T-helper 2 cell (primary cell): ENCODE data around the gene RCOR2.

Experiments used
- DNase-seq, 5 experiments: peaks; one replicate each; pipeline versions ENCODE4 v3.0.0 to v3.0.0-alpha.2; 2012 to 2022

The RCOR2 gene

DNA sequence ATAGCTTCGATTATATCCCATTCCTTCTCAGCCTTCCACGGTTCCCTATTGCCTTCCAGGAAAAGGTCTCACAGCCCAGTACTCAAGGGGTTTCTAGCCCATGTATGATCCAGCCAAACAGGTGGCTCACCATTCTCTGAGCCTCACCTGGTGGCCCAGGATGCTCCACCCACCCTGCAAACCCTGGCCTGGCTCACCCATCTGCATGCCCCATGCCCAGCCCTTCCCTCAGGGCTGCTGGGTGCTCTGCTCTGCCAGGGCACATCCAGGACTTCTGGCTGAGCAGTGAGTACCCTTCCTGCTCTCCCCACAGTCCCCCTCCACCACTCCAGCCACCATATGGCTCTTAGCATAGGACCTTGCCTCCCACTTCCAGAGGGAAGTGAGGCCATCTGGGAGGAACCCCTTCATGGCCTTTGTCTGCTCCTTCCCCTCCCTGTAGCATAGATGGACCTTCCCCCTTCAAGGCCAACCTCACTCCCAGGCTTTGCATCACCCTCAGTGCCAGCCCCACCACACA is 5.8 kb upstream of the RCOR2 start:
- DNase-seq = no peak

DNA sequence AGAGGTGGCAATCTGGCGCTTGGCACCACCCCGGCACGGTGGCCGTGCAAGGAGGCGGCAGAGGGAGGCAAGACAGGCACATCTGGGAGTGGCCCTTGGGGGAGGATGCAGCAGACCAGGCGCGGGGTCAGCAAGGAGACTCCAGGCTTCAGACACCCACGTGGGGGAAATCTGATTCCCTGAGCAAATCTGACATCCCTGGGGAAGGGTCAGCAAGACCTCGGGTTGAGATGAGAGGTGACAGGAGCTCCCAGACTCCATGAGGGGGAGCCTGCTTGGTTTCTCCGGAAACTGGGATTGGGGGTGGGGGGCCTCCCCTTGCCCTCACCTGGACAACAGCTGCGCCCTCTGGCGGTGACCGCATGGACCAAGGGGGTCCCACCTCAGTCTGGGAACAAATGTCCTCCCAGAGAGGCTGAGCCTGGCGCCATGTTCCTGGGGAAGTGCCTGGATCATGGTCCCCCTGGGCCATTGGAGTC is 4.0 kb upstream of the RCOR2 start:
- no peak for DNase-seq

DNA sequence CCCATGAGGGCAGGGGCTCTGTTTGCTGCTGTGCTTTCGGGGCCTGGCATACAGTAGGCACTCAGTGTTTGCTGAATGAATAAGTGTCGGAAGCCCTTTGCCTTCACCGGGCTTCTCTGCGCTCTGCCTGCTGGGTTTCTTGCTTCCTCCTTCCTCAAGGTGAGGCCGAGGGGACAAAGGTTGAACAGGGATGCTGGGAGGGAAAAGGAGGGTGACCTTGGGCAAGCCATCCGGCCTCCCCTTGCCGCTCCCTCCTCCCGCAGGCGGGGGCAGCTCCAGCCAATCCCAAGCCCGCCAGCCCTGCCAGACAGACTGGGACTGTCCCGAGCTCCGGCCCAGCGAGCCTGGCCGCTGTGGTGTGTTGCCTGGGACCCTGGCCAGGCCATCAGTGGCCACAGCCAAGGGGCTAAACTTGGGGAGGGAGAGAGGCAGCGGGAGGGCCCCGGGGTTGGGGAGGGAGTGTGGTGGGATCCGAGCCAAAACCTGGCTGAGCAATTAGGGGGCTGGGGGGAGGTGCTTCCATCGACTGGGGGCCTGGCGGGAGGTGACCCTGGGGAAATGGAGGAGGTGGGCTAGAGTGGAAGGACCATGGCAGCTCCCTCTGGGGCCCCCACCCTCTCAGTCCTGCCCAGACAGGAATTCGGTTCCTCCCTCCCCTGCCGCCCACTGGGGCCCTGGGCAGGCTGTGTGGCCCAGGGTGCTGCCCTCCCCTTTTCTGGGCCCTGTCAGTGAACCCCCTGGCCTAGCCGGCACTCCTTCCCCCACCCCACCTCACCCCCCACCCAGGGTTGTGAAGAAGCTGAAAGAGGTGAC is 3.4 kb upstream of the RCOR2 start:
- no peak for DNase-seq

DNA sequence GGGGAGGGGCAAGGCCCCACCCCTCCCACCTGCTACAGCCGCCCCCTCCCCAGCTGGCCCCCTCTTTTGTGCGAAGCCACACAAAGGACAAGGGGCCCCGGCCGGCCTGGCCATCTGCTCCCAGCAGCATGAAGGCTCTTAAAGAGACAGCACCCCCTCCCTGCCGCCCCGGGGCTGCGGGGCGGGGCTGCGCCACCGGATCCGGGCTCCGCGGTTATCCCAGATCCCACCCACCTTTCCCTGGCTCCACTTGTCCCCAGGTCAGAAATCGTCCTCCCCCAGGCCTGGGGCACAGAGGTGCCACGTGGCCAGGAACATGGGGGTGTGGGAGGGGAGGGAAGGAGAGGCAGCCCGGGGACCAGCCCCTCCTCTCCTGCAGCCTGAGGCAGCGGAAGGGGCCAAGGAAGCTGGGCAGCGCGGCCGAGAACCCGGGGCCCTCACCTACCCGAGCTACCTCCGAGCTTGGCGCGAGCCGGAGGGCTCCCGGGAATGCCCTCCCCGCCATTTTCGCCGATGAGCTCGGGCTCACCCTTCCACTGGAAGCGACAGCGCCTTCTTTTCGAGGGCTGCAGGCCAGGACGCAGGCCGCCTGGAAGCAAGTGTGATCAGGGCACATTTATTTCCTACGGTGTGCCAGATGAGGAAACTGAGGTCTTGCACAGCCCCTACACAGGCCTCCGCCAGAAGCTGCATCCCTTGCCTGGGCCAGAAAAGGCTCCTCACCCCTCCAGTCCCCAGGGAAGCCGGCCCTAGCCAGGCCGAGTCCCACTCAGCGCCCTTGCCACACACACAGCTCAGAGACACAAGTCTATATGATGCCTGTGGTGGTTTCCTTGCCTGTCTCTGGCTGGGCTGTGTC is 2.5 kb upstream of the RCOR2 start:
- no peak for DNase-seq

DNA sequence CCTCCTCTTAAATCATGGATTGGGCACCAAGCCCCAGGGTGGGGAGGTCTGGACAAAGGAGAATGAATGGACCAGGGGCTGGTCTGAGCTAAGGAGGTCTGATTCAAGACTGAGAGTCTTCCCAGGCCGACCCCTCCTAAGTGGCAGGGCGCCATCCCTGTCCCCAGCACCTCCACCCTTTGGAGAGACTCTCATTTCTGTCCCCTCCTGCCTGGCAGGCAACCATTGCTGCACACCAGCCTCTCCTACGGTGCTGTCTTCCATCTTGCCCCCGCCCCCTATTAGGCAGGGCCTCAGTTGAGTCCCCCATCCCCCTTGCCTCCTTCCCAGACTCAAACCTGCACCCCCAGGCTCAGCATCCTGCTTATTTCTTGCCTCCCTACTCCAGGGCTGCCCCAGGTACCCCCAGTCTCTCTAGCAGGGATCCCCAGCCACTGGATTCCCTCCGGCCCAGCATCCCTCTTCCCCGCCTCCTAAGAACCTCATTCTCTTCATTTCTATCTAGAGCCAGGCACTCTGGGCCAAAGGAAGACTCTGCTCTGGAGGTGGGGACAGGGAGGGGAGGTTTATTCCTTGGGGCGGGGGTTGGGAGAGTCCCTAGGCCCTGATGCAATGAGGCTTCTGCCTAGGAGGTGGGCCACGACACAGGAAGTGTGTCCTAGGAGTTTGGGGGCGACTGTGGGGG is 1.7 kb upstream of the RCOR2 start:
- DNase-seq = no peak

DNA sequence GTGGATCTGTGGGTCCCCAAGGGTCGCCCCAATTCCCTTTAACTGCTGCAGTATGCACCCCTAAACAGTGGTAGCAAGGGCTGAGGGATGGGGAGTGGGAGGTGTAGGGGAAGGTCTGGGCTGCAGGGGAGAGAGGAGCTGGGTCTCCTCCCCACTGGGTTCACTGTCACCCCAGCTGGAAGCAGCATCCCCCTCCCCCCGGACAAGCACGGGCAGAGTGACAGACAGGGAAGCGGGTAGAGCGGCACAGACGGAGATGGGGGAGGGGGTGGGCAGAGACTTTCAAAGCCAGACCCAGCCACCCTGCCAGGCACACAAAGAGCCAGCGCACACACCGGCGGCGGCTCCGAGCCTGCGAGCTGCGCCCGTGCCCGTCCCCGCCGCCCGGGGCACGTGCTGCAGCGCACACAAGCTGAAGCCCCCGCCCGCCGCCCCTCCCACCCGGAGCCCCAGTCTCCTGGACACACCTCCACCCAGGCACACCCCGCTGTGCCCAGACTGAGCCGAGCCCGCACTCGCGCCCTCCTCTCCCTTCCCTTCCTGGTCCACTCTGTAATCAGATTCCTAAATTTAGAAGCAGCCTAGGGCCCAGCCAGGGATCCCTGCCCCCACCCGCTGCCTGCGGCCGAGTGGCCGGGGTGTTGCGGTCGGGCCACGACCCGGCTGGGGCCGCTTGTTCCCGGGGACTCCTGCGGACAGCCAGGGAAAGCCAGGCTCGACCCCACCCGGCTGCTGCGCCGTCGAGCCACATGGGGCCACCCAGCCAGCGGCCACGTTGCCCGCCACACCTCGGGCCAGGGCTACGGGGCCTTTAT is 935 bp upstream of the RCOR2 start:
- peak in 2 of 5 experiments; percentile 36 to 62 for DNase-seq

DNA sequence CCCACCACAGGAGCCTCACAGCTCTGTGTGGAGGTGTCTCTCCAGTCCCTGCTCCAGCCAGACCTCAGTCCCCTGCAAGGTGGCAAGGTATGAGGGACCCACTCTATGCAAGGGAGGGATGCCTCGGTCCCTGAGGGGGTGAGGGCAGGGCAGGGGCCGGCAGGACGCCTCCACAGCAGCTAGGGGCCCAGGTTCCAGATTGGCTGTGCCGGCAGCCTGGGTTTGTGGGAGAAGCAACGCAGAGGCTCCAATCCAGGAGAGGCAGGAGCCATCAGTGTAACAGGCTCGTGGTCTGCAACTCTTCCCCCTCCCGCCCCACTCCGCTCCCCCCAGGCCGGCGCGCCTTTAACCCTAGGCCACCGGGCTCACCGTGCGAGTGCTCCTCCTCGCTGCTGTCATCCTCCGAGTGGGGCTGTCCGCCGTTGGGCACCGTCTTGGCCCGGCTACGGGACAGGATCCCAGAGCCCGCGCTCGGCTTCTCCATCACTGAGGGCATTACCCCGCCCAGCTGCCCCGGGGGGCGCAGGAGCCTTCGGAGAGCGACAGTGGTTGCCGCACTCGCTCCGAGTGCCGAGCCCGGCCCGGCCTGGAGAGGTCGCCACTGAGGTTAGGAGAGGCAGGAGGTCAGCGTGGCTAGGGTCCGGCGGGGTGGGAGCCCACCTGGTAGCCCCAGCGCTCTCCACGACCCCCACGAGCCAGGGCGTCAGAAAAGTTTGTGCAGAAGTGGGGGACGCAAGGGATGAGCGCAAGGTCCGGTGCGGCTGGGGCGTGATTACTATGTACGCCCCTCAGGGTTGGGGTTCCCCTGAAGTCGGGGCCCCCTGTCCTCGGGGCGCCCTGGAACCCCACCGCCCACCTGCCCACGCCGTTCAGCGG is 765 bp downstream of the RCOR2 start:
- DNase-seq = no peak

DNA sequence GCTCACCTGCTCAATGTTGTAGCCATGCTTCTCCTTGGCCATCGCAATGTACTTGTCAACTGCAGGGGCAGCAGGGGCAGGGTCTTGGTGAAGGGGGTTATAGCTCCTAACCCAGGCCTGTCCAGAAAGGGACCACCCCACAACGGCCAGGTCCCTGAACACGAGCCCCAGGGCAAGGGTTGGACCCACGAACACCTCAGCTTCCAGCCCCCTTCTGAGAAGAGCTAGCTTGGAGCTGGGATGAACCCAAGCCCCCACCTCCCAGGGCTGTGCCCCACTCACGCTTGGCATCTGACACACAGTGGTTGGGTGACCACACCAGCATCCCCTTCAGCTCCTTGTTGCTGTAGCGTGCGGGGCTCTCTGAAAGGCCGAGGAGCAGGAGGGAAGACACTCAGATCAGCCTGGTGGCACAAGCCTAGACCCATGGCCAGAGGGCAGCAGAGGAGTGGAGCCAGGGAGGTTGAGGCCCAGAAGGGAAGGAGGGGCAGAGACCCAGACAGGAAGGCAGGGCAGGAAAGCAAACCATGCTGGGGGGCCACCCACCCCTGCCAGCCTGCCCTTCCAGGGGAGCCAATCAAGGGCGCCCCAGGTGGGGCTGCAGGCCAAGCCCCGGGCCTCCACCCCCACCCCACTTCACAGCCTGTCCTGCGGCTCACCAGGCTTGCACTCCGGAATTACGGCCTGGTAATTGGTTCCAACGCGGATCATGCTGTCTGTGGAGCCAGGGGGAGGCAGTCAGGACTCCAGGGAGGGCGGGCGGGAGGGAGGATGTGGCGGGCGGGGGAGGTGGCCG is 1.9 kb downstream of the RCOR2 start:
- DNase-seq = no peak

DNA sequence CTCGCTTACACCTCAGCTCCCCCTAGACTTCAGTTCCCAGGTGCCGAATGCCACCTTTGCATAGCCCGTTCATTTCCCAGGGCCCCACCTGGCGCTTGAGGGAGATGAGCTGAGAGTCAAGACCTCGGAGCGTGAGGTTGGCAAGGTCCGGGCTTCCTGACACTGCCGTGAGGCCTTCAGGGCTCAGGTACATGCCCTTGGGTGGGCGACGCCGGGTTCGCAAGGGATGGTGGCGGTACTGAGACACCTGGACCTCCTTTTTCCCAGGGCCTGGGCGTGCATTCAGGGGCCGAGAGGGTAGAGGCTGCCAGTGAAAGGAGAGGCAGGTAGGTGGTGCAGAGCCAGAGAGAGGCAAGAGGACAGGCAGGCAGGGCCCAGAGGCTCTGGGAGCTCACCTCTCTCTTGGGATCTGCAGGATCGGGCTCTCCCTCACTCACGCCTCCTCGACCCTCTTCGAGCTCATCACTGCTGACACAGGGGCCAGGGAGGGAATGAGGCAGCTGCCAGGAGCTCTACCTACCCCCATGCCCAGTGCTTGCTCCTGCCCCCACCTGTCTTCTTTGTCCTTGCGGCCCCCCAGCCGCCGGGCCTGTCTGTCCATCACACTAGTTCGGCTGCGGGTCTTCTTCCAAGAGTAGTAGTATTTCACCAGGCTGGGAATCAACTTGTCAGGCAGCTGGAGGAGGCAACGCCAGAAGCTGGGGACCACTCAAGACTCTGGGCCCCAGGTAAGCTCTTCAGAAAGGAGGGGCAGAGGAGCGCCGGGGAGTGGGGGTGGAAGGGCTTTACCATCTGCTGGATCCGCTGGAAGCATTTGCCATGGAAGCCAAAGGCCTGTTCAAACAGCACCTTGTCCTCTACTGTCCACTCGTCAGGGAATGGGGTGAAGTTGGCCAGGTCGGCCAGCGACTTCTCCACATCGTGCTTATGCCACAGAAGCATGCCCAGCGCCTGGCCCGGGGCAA is 2.8 kb downstream of the RCOR2 start:
- DNase-seq = no peak

DNA sequence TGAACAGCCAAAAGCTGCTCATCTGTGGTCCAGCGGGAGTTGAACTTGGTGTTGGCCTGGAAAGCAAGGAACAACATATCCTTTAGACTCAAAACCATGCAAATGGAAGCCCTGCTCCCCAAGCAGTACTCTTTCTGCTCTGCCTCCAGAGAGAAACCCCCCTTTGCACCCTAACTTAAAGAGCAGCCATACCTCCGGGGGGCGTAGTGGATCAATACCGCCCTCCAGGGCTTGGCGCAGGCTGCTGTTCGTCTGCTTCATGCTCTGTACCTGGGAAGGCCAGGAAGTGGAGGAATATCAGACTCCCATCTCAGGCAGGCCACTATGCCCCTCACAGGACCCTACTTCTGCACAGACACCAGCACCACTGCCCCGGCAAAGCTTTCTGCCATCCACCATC is 4.3 kb downstream of the RCOR2 start:
- DNase-seq = no peak

DNA sequence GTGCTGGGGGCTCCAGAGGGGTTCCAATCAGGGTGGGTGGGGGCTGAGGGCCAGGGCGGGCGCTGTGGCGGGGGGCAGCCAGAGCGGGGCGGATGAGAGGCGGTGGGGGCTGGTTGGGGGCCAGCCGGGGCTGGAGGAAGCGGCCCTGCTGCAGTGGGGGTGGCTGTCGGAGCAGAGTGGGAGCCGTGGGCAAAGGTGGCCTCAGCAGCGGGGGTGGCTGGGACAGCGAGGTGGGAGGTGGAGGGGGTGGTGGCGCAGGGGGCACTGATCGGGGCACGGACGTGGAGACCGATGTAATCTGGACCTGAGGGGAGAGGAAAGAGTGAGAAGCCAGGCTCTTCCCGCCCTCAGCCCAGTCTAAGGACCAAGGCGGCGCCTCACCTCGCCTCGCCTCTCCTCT is 5.1 kb downstream of the RCOR2 start:
- DNase-seq = no peak

DNA sequence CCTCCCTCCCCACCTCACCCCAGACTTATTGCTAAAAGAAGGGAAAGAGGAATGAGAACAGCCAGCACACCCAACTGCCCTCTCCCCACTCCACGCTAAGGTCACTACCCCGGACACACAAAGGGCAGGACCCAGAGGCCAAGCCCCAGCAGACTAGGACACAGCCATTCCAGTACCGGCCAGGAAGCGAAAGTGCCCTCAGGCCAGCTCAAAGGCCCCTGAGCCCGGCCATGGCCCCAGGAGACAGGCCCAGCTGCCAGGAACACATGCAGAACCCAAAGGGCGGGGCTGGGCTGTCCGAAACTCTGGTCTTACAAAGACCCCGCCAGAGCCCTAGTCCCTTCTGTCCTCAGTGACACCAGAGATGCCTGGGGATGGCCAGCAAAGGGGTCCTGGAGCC is 5.5 kb downstream of the RCOR2 start:
- no peak for DNase-seq

DNA sequence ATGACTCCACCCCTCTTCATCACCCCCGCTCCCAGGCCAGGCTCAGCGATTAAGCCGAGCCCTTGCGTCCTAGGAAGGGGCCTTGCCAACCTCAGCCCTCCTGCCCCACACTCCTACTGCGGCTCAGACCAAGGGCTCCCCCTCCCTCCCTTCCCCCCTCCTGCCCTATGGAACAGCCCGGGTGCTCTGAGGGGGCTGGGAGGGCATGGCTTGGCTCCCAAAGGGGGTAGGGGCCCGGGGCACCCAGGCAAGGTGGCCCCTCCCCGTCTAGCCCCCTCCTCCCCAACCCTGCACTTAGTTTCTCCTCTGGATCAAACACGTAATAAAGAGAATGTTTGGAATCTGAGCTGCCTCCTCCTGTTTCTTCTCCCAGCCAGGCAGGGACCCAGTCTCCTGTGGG is 6.3 kb downstream of the RCOR2 start:
- DNase-seq = no peak

DNA sequence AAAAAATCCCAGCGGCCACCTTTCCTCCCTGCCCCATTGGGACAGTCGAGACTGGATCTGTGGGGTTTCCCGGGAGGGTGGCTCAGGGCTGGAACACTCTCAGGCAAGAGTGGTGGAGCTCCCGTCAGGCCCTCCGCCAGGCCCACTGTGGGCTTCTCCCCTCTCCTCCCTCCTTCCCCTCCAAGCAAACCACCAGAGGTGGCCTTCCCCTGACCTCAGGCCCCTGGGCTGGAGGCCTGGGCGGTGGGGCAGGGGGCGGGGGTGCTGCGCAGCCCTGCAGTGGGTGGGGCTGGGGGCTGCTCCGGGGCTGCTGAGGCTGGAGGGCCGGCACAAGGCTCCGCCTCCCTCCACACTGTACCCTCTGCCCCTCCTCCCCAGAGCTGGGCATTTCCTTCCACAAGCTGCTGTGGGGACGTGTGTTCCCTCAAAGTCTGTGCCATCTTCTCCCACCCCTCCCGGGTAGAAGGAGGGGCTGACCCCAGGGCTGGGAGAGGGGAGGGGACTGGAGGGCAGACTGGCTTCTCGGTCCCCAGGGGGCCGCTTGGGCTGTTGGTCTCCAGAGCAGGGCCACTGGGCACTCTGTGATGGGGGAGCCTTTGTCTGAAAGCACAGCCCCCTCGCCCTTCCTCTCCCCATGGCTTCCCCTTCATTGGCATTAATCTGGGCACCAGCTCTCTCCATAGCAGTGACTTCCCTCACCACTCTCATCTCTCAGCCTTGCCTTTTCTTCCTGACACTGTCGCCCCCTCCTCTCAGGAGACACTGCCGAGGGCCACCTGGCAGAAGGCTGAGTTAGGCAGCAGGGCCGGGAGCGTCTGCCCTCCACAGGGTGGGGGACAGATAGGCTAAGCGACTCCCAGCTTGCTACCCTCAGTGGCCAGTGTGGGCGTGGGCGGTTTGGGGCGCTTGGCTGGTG is 7.1 kb downstream of the RCOR2 start:
- no peak for DNase-seq

DNA sequence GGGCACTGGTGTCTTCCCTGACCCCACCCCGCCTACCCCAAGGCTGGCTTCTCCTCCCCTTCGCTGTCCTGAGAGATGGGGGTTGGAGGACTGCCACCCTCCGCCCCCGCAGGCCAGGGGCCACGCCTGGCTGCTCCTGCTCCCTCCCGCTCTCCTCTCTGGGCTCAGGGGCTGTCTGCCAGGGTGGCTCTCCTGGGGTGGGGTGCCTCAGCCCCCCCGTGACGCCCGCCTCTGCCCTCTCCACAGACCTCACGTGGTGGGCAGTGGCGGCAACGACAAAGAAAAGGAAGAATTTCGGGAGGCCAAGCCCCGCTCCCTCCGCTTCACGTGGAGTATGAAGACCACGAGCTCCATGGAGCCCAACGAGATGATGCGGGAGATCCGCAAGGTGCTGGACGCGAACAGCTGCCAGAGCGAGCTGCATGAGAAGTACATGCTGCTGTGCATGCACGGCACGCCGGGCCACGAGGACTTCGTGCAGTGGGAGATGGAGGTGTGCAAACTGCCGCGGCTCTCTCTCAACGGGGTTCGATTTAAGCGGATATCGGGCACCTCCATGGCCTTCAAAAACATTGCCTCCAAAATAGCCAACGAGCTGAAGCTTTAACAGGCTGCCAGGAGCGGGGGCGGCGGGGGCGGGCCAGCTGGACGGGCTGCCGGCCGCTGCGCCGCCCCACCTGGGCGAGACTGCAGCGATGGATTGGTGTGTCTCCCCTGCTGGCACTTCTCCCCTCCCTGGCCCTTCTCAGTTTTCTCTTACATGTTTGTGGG is 8.1 kb downstream of the RCOR2 start:
- no peak for DNase-seq

DNA sequence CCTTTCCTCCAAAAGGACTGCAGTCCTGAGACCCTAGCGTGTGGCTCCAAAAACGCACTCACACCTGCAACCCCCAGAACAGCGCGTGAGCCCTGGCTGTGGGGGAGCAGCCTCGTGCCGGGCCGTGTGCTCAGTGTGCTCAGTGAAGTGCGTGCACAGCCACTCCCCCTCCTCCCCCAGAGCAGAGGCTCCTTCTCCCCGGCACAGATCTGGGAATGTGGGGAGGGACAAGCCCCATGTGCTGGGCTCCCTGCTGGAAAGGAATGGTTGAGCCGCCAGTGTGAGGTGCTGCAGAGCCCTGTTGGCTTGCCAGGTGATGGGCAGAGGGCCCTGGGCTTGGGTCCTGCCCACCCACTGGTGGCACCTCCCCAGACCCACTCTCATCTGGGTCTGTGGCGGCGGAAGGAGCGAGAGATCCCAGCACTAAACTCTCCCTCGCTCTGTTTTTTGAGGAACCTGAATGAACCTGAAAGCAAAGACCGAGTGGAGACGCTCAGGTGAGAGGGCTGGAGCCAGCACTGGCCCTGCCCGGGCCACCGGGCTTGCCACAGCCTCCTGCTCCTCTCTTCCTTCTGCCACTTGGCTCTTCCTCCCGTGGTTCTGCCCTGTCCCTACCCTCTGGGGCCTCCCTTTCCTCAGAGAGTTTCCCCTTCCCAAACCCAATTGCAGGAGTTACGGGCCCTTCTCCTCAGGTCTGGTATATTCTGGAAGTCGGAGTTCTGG is 9.0 kb downstream of the RCOR2 start:
- DNase-seq = no peak
